ENCODE data around the gene LEMD2. TPM values are rescaled to one million over a fixed set of nuclear protein-coding genes. Genes with fewer than 3 reads are reported as not detected.

The LEMD2 gene
- polyA plus RNA-seq, 1 donor = 74.2 TPM

GRCh38 chr6:33757906-33758305 lies 31.0 kb downstream of the LEMD2 start:
- no peak for DNase-seq

DNA sequence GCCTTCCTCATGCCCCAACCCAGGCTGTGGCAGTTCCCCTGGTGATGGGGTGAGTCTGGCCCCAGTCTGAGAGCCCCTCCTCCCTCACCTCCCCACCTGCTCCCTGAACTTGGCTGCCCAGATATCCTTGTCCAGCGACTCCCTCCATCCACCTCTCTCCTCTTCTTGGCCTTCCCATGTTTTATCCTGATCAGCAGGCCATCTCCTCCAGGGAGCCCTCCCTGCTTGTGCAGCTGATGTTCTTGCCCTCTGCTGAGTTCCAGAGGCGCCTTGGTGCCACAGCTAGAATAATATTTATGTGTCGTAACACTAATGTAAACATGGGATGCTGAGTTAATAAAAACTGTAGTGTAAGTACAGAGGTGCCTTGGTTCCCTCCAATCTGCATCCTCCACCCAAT lies 31.8 kb downstream of the LEMD2 start:
- no peak for DNase-seq

GRCh38 chr6:33756211-33756954 lies 32.5 kb downstream of the LEMD2 start:
- no peak for DNase-seq

DNA sequence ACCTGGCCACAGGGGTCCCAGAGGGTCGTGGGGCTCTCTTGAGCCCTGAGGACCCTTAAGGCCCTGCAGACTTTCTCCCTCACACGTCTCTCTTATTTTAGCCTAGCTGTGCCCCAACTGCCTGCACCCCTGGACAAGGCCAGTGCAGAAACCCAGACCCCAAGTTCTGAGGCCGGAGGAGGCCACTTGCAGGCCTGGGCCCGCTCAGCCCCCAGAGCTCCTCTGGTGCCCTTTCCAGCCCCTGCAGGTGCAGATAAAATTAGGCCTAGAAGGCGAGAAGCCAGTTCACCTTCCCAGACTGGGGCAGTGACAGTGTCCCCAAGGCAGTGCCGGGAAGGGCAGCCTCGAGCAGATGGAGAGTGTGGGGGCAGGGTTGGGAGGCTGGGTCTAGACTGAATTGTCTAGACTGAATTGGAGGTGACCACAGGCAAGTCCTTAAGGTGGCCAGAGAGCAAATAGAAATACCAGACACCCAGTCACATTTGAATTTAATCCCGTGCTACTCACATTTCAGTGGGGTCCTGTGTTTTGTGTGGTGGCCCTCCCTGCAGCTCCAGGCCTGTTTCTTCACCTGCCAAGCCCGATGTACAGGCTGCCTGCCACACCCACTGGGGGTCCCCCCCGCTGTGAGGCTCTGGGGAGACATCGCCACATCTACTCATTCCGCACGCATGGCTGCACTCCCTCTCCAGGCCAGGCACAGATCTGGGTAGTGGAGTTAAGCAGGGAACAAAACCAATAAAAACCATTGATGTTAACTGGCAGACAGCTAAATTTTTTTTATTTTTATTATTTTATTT lies 33.7 kb downstream of the LEMD2 start:
- DNase-seq = no peak

DNA sequence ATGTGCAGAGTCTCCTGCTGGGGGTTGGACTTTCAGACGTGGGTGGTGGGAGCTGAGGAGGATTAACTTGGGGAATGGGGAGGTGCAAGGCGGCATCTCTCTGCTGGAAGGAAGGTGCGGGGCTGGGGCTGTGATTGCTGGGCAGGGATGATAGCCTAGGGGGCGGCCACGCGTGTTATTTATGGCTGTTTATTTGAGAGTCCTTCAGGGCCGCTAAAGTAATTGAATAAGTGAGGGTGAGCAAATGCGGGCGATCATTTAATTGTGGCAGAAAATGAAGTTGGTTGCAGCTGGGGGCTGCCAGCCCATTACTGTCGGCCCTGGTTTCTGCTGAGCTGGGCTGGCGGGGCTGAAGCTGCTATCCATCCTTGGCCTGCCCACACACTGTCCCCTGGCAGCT lies 34.7 kb downstream of the LEMD2 start:
- DNase-seq = no peak

DNA sequence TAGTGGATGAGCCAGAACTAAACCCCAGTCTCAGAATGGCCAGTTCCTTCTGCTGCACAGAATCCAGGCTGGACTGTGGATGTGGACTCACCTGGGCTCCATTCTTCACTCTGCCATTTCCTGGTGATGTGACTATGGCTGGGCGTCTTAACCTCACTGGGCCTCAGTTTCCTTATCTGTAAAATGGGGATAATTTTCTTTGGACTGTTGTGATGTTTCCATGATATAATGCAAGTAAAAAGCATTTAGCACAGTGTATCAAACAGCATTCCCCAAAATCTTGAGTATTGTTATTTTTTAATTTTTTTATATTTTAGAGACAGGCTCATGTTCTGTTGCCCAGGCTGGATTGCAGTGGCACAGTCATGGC lies 36.3 kb downstream of the LEMD2 start:
- DNase-seq = no peak

- DNase-seq = no peak
Measured at GRCh38 chr6:33751771-33752645, 36.9 kb downstream of the LEMD2 start.

DNA sequence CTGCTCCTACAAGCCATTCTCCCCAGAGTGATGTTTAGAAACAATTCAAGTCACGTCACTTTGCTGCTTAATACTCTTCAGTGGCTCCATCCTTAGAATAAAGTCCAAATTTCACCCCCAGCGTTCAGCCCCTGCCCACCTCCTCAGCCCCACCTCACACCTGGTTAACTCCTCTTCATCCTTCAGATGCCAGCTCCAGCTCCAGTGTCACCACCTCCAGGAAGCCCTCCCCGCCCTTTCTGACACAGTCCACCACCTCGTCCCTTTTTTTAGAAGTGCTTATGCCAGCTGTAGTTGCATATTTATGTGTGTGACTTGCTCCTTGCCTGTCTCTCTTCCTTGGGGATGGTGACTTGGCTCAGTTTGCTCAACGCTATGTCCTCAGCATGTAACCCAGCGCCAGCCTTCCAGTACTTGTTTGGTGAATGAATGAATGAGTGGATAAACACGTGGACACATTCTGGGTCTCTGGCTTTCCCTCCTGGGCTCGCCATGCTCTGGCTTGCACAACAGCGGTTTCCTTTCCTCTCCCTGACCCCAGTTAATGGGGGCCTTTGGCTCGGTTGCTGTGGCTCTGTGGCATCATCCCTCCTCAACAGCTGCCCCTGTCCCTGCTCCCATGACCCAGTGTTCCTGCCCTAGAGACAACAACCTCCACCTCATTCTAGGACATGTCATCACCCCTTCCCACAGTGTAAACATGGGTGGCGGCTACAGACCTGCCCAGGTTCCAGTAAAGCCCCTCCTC lies 38.5 kb downstream of the LEMD2 start:
- DNase-seq = no peak

- DNase-seq = no peak
Measured at GRCh38 chr6:33749401-33749800, 39.5 kb downstream of the LEMD2 start.

GRCh38 chr6:33748841-33749240 lies 40.1 kb downstream of the LEMD2 start:
- DNase-seq = no peak

DNA sequence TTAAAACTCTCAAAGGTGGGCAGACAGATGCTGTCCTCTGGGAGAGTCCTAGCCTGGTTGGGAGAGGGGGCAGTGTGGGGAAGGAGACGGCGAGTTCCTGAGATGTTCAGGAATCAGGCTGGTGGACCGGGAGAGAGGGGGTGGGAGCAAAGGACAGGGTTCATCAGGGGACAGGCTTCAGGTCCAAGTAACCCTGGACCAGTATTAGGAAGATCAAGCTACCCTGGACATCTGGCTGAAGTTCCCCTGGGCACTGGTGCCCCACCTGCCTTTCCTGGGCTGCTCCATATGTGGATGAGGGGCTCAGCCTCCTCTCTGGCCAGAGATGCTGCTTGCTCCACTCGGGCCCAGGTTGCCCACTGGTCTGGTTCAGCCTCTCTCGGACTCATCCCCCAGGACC lies 41.1 kb downstream of the LEMD2 start:
- DNase-seq = no peak

- no peak for DNase-seq
Measured at GRCh38 chr6:33746651-33747100, 42.3 kb downstream of the LEMD2 start, which contains the start of gene IP6K3. Gene IP6K3, minus strand, starts transcription at chr6:33746905. Its CDS starts 11,429 bp downstream, at chr6:33735476.

GRCh38 chr6:33746036-33746600 lies 42.8 kb downstream of the LEMD2 start:
- no peak for DNase-seq

- no peak for DNase-seq
Measured at GRCh38 chr6:33745548-33745947, 43.4 kb downstream of the LEMD2 start.

DNA sequence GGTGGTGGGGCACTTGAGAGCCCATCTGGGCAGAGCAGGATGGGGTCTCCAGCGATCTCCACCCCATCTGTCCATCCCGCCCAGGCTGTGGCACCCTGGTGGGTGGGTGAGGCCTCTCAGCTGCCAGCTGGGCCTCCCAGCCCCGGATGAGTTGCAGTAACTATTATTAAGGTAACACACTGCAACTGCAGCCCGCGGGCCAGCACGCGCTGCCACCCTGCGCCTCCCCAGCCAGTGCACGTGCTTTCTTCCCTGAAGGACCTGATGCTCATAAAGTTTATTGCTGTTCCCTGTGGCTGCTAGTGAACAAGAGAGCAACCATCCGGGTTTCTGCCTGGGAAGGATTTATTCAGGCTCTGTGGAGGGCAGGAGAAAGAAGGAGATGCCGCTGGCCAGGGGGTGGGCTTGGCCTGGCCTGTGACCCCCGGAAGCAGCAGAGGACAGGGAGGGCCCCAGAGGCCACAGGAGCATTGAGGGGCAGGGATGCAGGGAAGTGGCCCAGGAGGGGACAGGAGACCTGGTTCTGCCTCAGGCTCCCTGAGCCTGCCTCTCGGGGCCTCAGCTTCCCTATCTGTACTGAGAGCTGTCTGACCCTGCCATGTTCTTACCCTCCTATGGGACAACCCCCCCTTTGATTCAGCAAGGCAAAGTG lies 43.9 kb downstream of the LEMD2 start:
- DNase-seq = no peak

GRCh38 chr6:33744001-33744848 lies 44.7 kb downstream of the LEMD2 start:
- peak; percentile 85 for DNase-seq

DNA sequence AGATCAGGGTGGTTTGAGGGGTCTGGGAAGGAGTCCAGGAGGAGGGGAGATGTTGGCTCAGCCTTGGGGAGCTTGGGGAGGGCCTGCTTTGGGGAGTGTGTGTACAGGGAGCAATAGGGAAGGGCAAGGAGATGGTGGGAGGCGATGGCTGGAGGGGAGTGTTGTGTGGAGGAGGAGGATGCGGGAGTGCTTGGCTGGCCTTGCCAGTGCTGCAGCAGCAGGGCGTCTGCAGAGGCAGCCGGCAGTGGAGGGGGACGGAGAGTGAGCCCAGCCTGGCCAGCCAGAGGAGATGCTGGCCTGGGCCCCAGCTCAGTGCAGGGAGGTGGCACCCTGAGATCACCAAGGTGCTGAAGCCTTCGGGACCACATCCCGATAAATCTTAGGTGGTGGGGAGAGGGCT lies 46.1 kb downstream of the LEMD2 start:
- DNase-seq = no peak

DNA sequence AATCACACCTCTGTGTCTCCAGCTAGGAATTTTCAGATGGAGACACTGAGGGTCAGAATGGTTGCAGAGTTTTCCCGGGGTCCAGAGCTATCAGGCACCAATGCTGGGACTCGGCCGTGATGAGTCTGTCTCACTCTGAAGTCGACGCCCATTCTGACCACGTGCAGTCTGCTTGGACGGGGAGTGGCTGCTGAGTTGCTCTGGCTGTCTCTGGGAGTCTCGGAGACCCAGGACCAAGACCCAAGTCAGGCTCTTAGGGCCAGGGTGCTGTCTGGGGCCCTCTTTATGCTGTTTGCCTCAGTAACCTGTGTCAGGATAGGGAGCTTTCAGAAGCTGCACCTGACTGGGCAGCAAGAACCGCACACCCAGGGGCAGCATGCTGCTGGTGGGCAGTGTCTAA lies 46.8 kb downstream of the LEMD2 start:
- DNase-seq = no peak

DNA sequence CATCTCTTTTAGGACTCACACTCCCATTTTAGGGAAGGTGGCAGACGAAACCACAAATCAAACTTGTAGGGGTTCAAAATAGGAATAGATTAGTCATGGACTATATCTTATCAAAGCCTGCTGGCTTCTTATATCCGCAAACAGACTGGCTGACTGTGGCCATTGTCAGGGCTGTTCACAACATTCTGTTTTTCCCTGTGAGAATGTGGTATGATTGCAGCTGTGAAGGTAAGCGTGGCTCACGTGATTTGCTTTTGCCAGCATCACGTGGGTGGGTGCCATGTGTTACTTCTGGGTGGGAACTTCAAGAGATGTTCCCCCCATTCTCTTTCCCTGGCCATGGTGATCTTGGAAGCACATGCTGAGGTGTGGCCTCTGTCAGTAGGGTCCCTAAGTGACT lies 48.1 kb downstream of the LEMD2 start:
- no peak for DNase-seq

DNA sequence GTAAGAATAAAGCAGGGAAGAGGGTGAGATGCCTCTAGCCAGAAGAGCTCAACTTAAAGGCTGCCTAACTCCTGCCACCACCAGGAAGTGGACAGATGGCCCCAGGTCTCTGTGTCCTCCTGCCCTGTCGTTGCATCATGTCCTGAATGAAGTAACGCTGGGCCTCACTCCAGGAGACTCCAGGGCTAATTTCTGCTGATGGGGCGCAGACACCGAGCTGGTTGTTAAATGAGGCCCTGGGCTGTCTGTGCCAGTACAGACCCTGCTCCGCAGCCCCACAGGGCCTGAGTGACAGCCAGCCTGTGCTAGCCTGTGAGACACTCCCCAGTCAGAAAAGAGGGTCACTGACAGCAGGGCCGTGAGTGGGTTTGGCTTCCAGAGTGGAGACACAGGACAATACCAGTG lies 48.7 kb downstream of the LEMD2 start:
- DNase-seq = no peak

Data from left kidney (tissue), 2 donors.